ENCODE results near the gene SYF2.

SYF2 gene

GRCh38 chr1:25180996-25181395 lies 51.3 kb downstream of the SYF2 start (continued):
- no peak for TF ChIP-seq REST (tag by site-specific recombination; IDR thresholded peaks at IDR 0.05)
- TF ChIP-seq ZNF155 (tag by site-specific recombination; IDR thresholded peaks at IDR 0.05) = no peak

- H3K4me1 ChIP-seq (ENCODE audit: control insufficient read depth, insufficient read depth, low read length) = no peaks in the 10 kb centered on the region
- ChIA-PET CTCF (interaction anchor here (0.5 to 0.7 kb wide), 3 partner anchors 9 to 54 kb away, joined by 3 to 4 read pairs (median 3); no protein-coding TSS in a partner anchor), POLR2A (no interaction called here)
- no peaks in the 10 kb centered on the region for H3K9me3 ChIP-seq (ENCODE audit: control insufficient read depth, insufficient read depth, low read depth, low read length)
- H3K4me3 ChIP-seq (ENCODE audit: low read depth, low read length) = no peak overlapping the region
- H3K27ac ChIP-seq (ENCODE audit: extremely low read depth, low read depth, low read length) = no peak overlapping the region
- no peaks in the 10 kb centered on the region for H3K36me3 ChIP-seq (ENCODE audit: control insufficient read depth in 2 of 2, insufficient read depth in 1 of 2, low read length in 2 of 2)
- no peak for TF ChIP-seq ZNF600 (tag by site-specific recombination; IDR thresholded peaks at IDR 0.05)
Observed at GRCh38 chr1:25178917-25179561, 53.3 kb downstream of the SYF2 start.

- TF ChIP-seq SP7 (tag by site-specific recombination; IDR thresholded peaks at IDR 0.05) (no peak), ZNF837 (tag by site-specific recombination; IDR thresholded peaks at IDR 0.05) (no peak), ZEB2 (tag by site-specific recombination; IDR thresholded peaks at IDR 0.05) (no peak), SCRT2 (tag by site-specific recombination; IDR thresholded peaks at IDR 0.05) (0 out of 2 replicates have a peak, but pooled peaks have one; percentile 19), SCRT1 (tag by site-specific recombination; IDR thresholded peaks at IDR 0.05; ENCODE audit: borderline replicate concordance) (0 out of 2 replicates have a peak, but pooled peaks have one; percentile 10), OVOL3 (tag by site-specific recombination; IDR thresholded peaks at IDR 0.05) (no peak), KLF17 (tag by site-specific recombination; IDR thresholded peaks at IDR 0.05) (no peak), ZNF350 (tag by site-specific recombination; IDR thresholded peaks at IDR 0.05) (no peak), IKZF3 (tag by site-specific recombination; IDR thresholded peaks at IDR 0.05) (no peak), ZBTB48 (tag by site-specific recombination; IDR thresholded peaks at IDR 0.05) (no peak)
- H3K36me3 ChIP-seq (ENCODE audit: control insufficient read depth in 2 of 2, insufficient read depth in 1 of 2, low read length in 2 of 2) = no peaks in the 10 kb centered on the region
- no peaks in the 10 kb centered on the region for H3K9me3 ChIP-seq (ENCODE audit: control insufficient read depth, insufficient read depth, low read depth, low read length)
- H3K4me3 ChIP-seq (ENCODE audit: low read depth, low read length) = no peak overlapping the region
- ChIA-PET POLR2A (no interaction called here), CTCF (no interaction called here)
- H3K27ac ChIP-seq (ENCODE audit: extremely low read depth, low read depth, low read length) = no peak overlapping the region
- no peaks in the 10 kb centered on the region for H3K4me1 ChIP-seq (ENCODE audit: control insufficient read depth, insufficient read depth, low read length)
Observed at GRCh38 chr1:25174730-25175612, 57.3 kb downstream of the SYF2 start.

GRCh38 chr1:25174363-25174729 lies 58.0 kb downstream of the SYF2 start:
- no peaks in the 10 kb centered on the region for H3K4me1 ChIP-seq (ENCODE audit: control insufficient read depth, insufficient read depth, low read length)
- ChIA-PET POLR2A (no interaction called here), CTCF (no interaction called here)
- H3K9me3 ChIP-seq (ENCODE audit: control insufficient read depth, insufficient read depth, low read depth, low read length) = no peaks in the 10 kb centered on the region
- H3K36me3 ChIP-seq (ENCODE audit: control insufficient read depth in 2 of 2, insufficient read depth in 1 of 2, low read length in 2 of 2) = no peaks in the 10 kb centered on the region
- no peak overlapping the region for H3K4me3 ChIP-seq (ENCODE audit: low read depth, low read length)
- TF ChIP-seq OVOL3 (tag by site-specific recombination; IDR thresholded peaks at IDR 0.05) (no peak), ZNF677 (tag by site-specific recombination; IDR thresholded peaks at IDR 0.05) (no peak), ZNF18 (tag by site-specific recombination; IDR thresholded peaks at IDR 0.05) (no peak), ZNF830 (tag by site-specific recombination; IDR thresholded peaks at IDR 0.05; ENCODE audit: low read depth) (no peak), ZNF558 (tag by site-specific recombination; IDR thresholded peaks at IDR 0.05) (no peak)
- no peak overlapping the region for H3K27ac ChIP-seq (ENCODE audit: extremely low read depth, low read depth, low read length)

Data from HEK293 (cell line).